Measurements from ENCODE around the gene GRIA3.

Gene GRIA3

GRCh38 chrX:123190096-123190495 is 6.0 kb downstream of the GRIA3 start:
- H3K4me2 ChIP-seq (ENCODE audit: low read length), result no peak overlapping the region
- H2AFZ ChIP-seq (ENCODE audit: low read length), result no peak overlapping the region
- H3K9ac ChIP-seq (ENCODE audit: low read length), result no peak overlapping the region
- no peak for TF ChIP-seq EZH2 (IDR thresholded peaks at IDR 0.05; ENCODE audit: borderline replicate concordance, low read length)
- TF ChIP-seq CTCF (IDR thresholded peaks at IDR 0.05; ENCODE audit: low read length), result no peak
- H3K27me3 ChIP-seq (ENCODE audit: insufficient read depth, low read length), result no peaks in the 10 kb centered on the region
- no peak overlapping the region for H3K4me3 ChIP-seq (ENCODE audit: low read depth, low read length, poor library complexity, severe bottlenecking)
- no peaks in the 10 kb centered on the region for H3K4me1 ChIP-seq (ENCODE audit: insufficient read depth, low read length, severe bottlenecking)
- H3K9me3 ChIP-seq (ENCODE audit: low read length), result no peaks in the 10 kb centered on the region
- no peak overlapping the region for H3K27ac ChIP-seq (ENCODE audit: low read depth, low read length, poor library complexity, severe bottlenecking)
- no peaks in the 10 kb centered on the region for H3F3A ChIP-seq (ENCODE audit: insufficient read depth, low read length)
- no peaks in the 10 kb centered on the region for H3K79me2 ChIP-seq (ENCODE audit: insufficient read depth, low read length)
- no peaks in the 10 kb centered on the region for H4K20me1 ChIP-seq (ENCODE audit: insufficient read depth, low read length)
- no peaks in the 10 kb centered on the region for H3K9me2 ChIP-seq (ENCODE audit: low read depth, low read length)
- H3K36me3 ChIP-seq (ENCODE audit: insufficient read depth, low read length), result no peaks in the 10 kb centered on the region

GRCh38 chrX:123193101-123193500 is 9.0 kb downstream of the GRIA3 start:
- H3K9me3 ChIP-seq (ENCODE audit: low read length), result no peaks in the 10 kb centered on the region
- no peaks in the 10 kb centered on the region for H3K79me2 ChIP-seq (ENCODE audit: insufficient read depth, low read length)
- H3K36me3 ChIP-seq (ENCODE audit: insufficient read depth, low read length), result no peaks in the 10 kb centered on the region
- no peaks in the 10 kb centered on the region for H3K27me3 ChIP-seq (ENCODE audit: insufficient read depth, low read length)
- no peak overlapping the region for H3K4me3 ChIP-seq (ENCODE audit: low read depth, low read length, poor library complexity, severe bottlenecking)
- no peak overlapping the region for H3K27ac ChIP-seq (ENCODE audit: low read depth, low read length, poor library complexity, severe bottlenecking)
- H3K4me1 ChIP-seq (ENCODE audit: insufficient read depth, low read length, severe bottlenecking), result no peaks in the 10 kb centered on the region
- H2AFZ ChIP-seq (ENCODE audit: low read length), result no peak overlapping the region
- TF ChIP-seq EZH2 (IDR thresholded peaks at IDR 0.05; ENCODE audit: borderline replicate concordance, low read length), result no peak
- no peak for TF ChIP-seq CTCF (IDR thresholded peaks at IDR 0.05; ENCODE audit: low read length)
- no peaks in the 10 kb centered on the region for H3K9me2 ChIP-seq (ENCODE audit: low read depth, low read length)
- H3K9ac ChIP-seq (ENCODE audit: low read length), result no peak overlapping the region
- no peak overlapping the region for H3K4me2 ChIP-seq (ENCODE audit: low read length)
- no peaks in the 10 kb centered on the region for H3F3A ChIP-seq (ENCODE audit: insufficient read depth, low read length)
- H4K20me1 ChIP-seq (ENCODE audit: insufficient read depth, low read length), result no peaks in the 10 kb centered on the region

DNA sequence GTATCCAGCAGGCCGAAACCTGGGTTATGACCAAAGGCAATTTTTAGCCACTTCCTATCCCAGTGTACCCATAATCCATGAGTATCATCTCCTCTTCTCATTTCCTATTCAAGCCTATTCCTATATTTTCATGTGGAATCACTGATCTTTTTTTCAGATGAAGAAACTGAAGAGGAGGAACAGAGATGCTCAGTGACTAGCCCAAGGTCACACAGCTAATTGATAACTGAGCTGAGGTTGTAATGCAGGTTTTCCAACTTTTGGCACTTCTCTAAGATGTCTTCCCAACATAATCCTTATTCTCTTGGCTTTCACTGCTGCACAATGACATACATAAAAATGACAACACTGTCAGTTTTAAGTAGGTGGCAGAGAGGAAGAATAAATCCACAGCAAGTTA is 15.3 kb downstream of the GRIA3 start:
- no peak overlapping the region for H3K27ac ChIP-seq (ENCODE audit: low read depth, low read length, poor library complexity, severe bottlenecking)
- H3K9me2 ChIP-seq (ENCODE audit: low read depth, low read length), result no peaks in the 10 kb centered on the region
- H2AFZ ChIP-seq (ENCODE audit: low read length), result no peak overlapping the region
- no peak overlapping the region for H3K4me2 ChIP-seq (ENCODE audit: low read length)
- H4K20me1 ChIP-seq (ENCODE audit: insufficient read depth, low read length), result no peaks in the 10 kb centered on the region
- H3K4me3 ChIP-seq (ENCODE audit: low read depth, low read length, poor library complexity, severe bottlenecking), result no peak overlapping the region
- no peaks in the 10 kb centered on the region for H3K79me2 ChIP-seq (ENCODE audit: insufficient read depth, low read length)
- no peaks in the 10 kb centered on the region for H3K9me3 ChIP-seq (ENCODE audit: low read length)
- TF ChIP-seq EZH2 (IDR thresholded peaks at IDR 0.05; ENCODE audit: borderline replicate concordance, low read length) (no peak), CTCF (IDR thresholded peaks at IDR 0.05; ENCODE audit: low read length) (no peak)
- H3K4me1 ChIP-seq (ENCODE audit: insufficient read depth, low read length, severe bottlenecking), result no peaks in the 10 kb centered on the region
- no peaks in the 10 kb centered on the region for H3F3A ChIP-seq (ENCODE audit: insufficient read depth, low read length)
- no peaks in the 10 kb centered on the region for H3K27me3 ChIP-seq (ENCODE audit: insufficient read depth, low read length)
- no peak overlapping the region for H3K9ac ChIP-seq (ENCODE audit: low read length)
- no peaks in the 10 kb centered on the region for H3K36me3 ChIP-seq (ENCODE audit: insufficient read depth, low read length)
